DND-41 (cell line): ENCODE data around the gene EFNA2.

ENCODE experiments used
- ATAC-seq: fragments of 200-7000 bp; cut with Tn5 transposase; 3 replicates; pipeline ENCODE4 v1.9.1; 2021; ENCODE audit warnings: low read depth; ENCODE audit not compliant: insufficient read depth
- DNase-seq: peaks from one replicate; pipeline ENCODE4 v3.0.0-alpha.2; 2020
- H2AFZ ChIP-seq: 2 replicates; pipeline ENCODE4 v1.6.0; 2012; ENCODE audit warnings: low read depth, low read length
- H3K27ac ChIP-seq: 2 replicates; pipeline ENCODE4 v1.5.1; 2012; ENCODE audit warnings: low read length, inconsistent platforms
- H3K27me3 ChIP-seq: fragments of 200-600 bp; sonication (generic); 2 replicates; pipeline ENCODE4 v1.6.0; 2012; ENCODE audit warnings: low read length, mild to moderate bottlenecking, inconsistent platforms; ENCODE audit not compliant: insufficient read depth, poor library complexity
- H3K36me3 ChIP-seq: 2 replicates; pipeline ENCODE4 v1.5.1; 2012; ENCODE audit warnings: low read length, inconsistent platforms; ENCODE audit not compliant: insufficient read depth
- H3K4me1 ChIP-seq: 2 replicates; pipeline ENCODE4 v1.5.1; 2012; ENCODE audit warnings: mild to moderate bottlenecking, low read length; ENCODE audit not compliant: insufficient read depth
- H3K4me2 ChIP-seq: 2 replicates; pipeline ENCODE4 v1.6.0; 2012; ENCODE audit warnings: mild to moderate bottlenecking, moderate library complexity, low read length, inconsistent platforms; ENCODE audit not compliant: insufficient read depth
- H3K4me3 ChIP-seq, 2 experiments: fragments of 200-600 bp in 1 of 2; shearing (Covaris generic) in 1 of 2; 2 replicates each; pipeline ENCODE4 v1.5.1; 2012 to 2016; ENCODE audit warnings: inconsistent platforms in 2 of 2, low read length in 2 of 2, mild to moderate bottlenecking in 2 of 2, low read depth in 1 of 2, moderate library complexity in 1 of 2
- H3K79me2 ChIP-seq: 2 replicates; pipeline ENCODE4 v1.6.0; 2012; ENCODE audit warnings: low read length, inconsistent platforms; ENCODE audit not compliant: insufficient read depth
- H3K9ac ChIP-seq: 2 replicates; pipeline ENCODE4 v1.6.0; 2012; ENCODE audit warnings: low read depth, mild to moderate bottlenecking, inconsistent platforms, low read length, moderate library complexity
- H3K9me3 ChIP-seq: 2 replicates; pipeline ENCODE4 v1.5.1; 2012; ENCODE audit warnings: low read length, moderate library complexity, mild to moderate bottlenecking, inconsistent platforms; ENCODE audit not compliant: insufficient read depth, severe bottlenecking
- H4K20me1 ChIP-seq: 2 replicates; pipeline ENCODE4 v1.6.0; 2012; ENCODE audit warnings: low read length; ENCODE audit not compliant: insufficient read depth
- EZH2 ChIP-seq: IDR thresholded peaks from 3 replicates; pipeline ENCODE4 v1.6.1; 2012; ENCODE audit warnings: borderline replicate concordance, low read depth, mild to moderate bottlenecking, moderate library complexity, low read length, inconsistent platforms; ENCODE audit not compliant: severe bottlenecking
- TF ChIP-seq, protein P1 (sequence below): IDR thresholded peaks from 2 replicates; pipeline ENCODE4 v1.5.1; 2012; ENCODE audit warnings: borderline replicate concordance, low read length, moderate library complexity, mild to moderate bottlenecking; ENCODE audit not compliant: poor library complexity, severe bottlenecking; ENCODE audit errors: extremely low read depth

The EFNA2 gene

GRCh38 chr19:1277061-1277460, 8.6 kb upstream of the EFNA2 start:
- H3K9me3 ChIP-seq = no peaks in the 10 kb centered on the region
- peak overlapping the region; percentile 99 for H3K9ac ChIP-seq
- H3K27ac ChIP-seq = peak overlapping the region; percentile 86
- no peak for ATAC-seq
- peaks cover 48% of the 10 kb centered on the region for H3K79me2 ChIP-seq
- H3K27me3 ChIP-seq = no peaks in the 10 kb centered on the region
- no peak overlapping the region for H2AFZ ChIP-seq
- peak overlapping the region; percentile 83 for H3K4me2 ChIP-seq
- H3K4me1 ChIP-seq = peaks cover 48% of the 10 kb centered on the region
- no peak for DNase-seq
- H4K20me1 ChIP-seq = peaks cover 60% of the 10 kb centered on the region
- no peak for TF ChIP-seq EZH2
- TF ChIP-seq, protein P1, sequence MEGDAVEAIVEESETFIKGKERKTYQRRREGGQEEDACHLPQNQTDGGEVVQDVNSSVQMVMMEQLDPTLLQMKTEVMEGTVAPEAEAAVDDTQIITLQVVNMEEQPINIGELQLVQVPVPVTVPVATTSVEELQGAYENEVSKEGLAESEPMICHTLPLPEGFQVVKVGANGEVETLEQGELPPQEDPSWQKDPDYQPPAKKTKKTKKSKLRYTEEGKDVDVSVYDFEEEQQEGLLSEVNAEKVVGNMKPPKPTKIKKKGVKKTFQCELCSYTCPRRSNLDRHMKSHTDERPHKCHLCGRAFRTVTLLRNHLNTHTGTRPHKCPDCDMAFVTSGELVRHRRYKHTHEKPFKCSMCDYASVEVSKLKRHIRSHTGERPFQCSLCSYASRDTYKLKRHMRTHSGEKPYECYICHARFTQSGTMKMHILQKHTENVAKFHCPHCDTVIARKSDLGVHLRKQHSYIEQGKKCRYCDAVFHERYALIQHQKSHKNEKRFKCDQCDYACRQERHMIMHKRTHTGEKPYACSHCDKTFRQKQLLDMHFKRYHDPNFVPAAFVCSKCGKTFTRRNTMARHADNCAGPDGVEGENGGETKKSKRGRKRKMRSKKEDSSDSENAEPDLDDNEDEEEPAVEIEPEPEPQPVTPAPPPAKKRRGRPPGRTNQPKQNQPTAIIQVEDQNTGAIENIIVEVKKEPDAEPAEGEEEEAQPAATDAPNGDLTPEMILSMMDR = no peak
- peaks cover 67% of the 10 kb centered on the region for H3K36me3 ChIP-seq
- peak overlapping the region in 1 of 2 experiments; percentile 73; a peak in 3 of 4 replicates for H3K4me3 ChIP-seq

DNA sequence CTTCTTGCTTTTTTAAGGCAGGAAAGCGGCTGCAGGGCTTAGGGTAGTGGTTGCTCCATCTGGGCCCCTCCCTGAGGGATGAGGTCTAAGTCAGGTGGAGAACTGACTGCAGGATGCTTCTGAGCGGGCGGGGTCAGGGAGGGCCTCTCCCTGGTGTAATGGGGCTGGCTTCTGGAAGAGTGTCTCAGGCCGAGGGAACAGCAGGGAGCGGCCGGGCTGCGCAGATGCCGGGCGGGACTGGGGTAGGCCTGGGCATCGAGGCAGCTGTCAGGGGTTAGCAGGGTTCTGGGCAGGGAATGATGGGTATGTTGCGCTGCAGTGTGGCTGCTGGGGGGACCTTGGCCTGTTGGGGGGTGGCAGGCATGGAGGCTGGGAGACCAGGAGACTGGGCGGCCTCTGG, 7.6 kb upstream of the EFNA2 start:
- Histone ChIP-seq H3K36me3 (peaks cover 57% of the 10 kb centered on the region), H4K20me1 (peaks cover 50% of the 10 kb centered on the region)

GRCh38 chr19:1278713-1279660, 6.7 kb upstream of the EFNA2 start:
- Histone ChIP-seq H3K36me3 (peaks cover 48% of the 10 kb centered on the region), H3K79me2 (peaks cover 29% of the 10 kb centered on the region), H3K9ac (no peak overlapping the region), H3K4me1 (peaks cover 28% of the 10 kb centered on the region), H3K27me3 (no peaks in the 10 kb centered on the region), H3K9me3 (no peaks in the 10 kb centered on the region), H2AFZ (no peak overlapping the region), H3K4me2 (no peak overlapping the region), H3K27ac (no peak overlapping the region), H4K20me1 (peaks cover 41% of the 10 kb centered on the region), H3K4me3 (no peak overlapping the region)
- DNase-seq (no peak), ATAC-seq (no peak)
- no peak for TF ChIP-seq EZH2
- TF ChIP-seq, protein P1 = no peak

More for the DNA sequence above, 7.6 kb upstream of the EFNA2 start:
- Histone ChIP-seq H3K9ac (no peak overlapping the region), H3K4me3 (no peak overlapping the region), H3K27ac (no peak overlapping the region), H3K79me2 (peaks cover 38% of the 10 kb centered on the region), H3K4me2 (no peak overlapping the region), H2AFZ (no peak overlapping the region), H3K27me3 (no peaks in the 10 kb centered on the region), H3K4me1 (peaks cover 38% of the 10 kb centered on the region), H3K9me3 (no peaks in the 10 kb centered on the region)
- ATAC-seq (no peak), DNase-seq (no peak)
- TF ChIP-seq, protein P1 = no peak
- no peak for TF ChIP-seq EZH2
